Articular chondrocyte of knee joint (primary cell): ENCODE data around the gene ACOT9. TPM values are rescaled to one million over a fixed set of nuclear protein-coding genes. Genes with fewer than 3 reads are reported as not detected.

ENCODE experiments used
- small RNA-seq: library from RNA; depleted of rRNA; stranded (forward); fragments of <200 nt; gene quantifications from one replicate; pipeline ENCODE3, GENCODE V24; 2012
- total RNA-seq: library from RNA; depleted of rRNA; stranded (reverse); fragments of >200 nt; gene quantifications from 2 replicates; pipeline ENCODE4 v1.2.3, GENCODE V29; 2012

ACOT9 gene, protein sequence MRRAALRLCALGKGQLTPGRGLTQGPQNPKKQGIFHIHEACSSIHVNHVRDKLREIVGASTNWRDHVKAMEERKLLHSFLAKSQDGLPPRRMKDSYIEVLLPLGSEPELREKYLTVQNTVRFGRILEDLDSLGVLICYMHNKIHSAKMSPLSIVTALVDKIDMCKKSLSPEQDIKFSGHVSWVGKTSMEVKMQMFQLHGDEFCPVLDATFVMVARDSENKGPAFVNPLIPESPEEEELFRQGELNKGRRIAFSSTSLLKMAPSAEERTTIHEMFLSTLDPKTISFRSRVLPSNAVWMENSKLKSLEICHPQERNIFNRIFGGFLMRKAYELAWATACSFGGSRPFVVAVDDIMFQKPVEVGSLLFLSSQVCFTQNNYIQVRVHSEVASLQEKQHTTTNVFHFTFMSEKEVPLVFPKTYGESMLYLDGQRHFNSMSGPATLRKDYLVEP
- 54.4 and 55.5 TPM in 2 replicates for total RNA-seq

DNA sequence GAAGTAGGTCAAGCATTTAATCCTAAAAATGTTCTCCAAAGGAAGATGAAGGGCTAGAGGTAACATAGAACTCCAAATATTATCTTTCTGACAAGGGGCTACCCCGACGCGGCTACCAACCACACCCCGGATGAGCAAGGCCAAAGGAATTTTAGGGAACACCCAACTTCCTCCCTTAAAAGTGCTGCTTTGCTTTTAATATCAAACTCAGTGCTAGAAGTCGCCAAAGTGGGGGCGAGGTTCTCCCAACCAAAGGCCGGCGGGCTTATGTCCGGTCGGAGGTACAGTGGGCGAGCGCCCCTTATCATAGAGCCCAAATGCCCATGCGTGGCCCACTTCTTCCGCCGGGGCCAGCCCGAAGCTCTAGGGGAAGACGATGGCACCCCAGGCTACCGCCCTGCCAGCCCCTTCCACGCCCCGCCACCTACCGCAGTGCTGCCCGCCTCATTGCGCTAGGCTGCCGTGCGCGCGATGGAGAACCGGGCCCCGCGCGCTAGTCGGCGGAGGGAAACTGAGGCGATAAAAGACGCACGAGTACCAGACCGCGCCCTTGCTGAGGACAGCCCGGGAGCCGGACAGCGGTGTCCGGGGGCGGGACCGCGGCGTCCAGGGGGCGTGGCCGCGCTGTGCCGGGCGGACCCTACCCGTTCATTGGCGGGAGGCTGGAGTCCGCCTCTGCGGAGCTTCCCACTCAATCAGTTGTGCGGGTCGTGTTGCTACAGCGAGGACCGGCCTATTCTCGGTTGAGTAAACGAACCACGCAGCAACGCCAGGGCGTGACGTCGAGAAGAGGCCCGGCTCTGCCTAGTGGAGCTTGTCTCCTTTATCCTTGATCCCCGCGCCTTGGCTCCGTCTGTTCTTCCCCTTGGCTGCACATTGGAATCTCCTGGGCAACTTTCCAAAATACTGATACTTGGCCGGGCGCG is at the start of gene ACOT9:
Gene ACOT9, minus strand, starts transcription at position 580 of the 926 bp plus-strand sequence. Its CDS starts 132 bp downstream, at position 448.

GRCh38 chrX:23782863-23783588 is 40.0 kb upstream of the ACOT9 start, which contains the start of gene SAT1:
SAT1 (plus strand) TSS chrX:23783173; CDS start chrX:23783352, 179 bp downstream.

GRCh38 chrX:23667239-23668177 is 75.6 kb downstream of the ACOT9 start, which contains the start of gene PRDX4:
PRDX4 (plus strand) TSS chrX:23667493; CDS start chrX:23667571, 78 bp downstream.

Small RNA genes within 50 kb of the gene (small RNA-seq; reads per million reads assigned to genes)
- gene RF00019, result not detected

Other genes starting within 250 kb of the ACOT9 start
- 240 and 246 TPM in 2 replicates for gene PRDX4, start 75.8 kb downstream of the ACOT9 start, total RNA-seq
- 194 and 517 TPM in 2 replicates for gene SAT1, start 39.9 kb upstream of the ACOT9 start, total RNA-seq
- gene APOO, start 164.7 kb upstream of the ACOT9 start, total RNA-seq, result 6.3 and 8.8 TPM in 2 replicates
- gene CXorf58, start 164.7 kb upstream of the ACOT9 start, total RNA-seq, result 0.11 TPM in 1 of 2 replicates, not detected in the other